NCI-H526 (cell line): ENCODE measurements around the gene EN1.

Experiments used
- DNase-seq, 2 experiments: peaks; one replicate each; lab custom pipeline; 2025; lab: John Stamatoyannopoulos, UW

EN1 gene

DNA sequence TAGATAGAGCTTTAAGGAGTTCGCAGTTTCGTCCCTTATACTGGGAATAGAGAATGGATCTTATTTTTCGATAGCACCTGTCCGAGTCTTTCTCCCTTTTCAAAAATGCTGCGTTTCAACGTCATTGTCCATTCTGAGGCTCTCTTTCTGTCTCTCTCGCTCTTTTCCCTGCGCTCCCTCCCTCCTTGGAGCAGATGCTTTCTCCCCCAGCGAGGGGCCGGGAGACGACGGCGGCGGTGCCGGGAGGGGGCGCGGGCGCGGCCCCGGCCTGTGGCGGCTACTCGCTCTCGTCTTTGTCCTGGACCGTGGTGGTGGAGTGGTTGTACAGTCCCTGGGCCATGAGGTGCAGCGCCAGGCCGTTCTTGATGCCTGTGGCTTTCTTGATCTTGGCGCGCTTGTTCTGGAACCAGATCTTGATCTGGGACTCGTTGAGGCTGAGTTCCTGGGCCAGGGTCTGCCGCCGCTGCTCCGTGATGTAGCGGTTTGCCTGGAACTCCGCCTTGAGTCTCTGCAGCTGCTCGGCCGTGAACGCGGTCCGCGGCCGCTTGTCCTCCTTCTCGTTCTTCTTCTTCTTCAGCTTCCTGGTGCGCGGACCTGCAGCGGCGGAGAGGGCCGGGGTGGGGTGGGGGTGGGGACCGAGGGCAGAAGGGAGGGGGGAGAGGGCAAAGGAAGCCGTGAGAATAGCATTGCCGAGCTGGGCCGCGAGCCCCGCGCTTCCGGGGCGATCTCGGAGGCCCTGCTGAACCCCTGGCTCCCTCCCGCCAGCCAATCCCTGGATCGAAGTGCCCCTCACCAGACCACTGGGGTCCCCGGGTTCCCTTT, 4.6 kb downstream of the EN1 start:
- DNase-seq: peak in 1 of 2 experiments; percentile 52

DNA sequence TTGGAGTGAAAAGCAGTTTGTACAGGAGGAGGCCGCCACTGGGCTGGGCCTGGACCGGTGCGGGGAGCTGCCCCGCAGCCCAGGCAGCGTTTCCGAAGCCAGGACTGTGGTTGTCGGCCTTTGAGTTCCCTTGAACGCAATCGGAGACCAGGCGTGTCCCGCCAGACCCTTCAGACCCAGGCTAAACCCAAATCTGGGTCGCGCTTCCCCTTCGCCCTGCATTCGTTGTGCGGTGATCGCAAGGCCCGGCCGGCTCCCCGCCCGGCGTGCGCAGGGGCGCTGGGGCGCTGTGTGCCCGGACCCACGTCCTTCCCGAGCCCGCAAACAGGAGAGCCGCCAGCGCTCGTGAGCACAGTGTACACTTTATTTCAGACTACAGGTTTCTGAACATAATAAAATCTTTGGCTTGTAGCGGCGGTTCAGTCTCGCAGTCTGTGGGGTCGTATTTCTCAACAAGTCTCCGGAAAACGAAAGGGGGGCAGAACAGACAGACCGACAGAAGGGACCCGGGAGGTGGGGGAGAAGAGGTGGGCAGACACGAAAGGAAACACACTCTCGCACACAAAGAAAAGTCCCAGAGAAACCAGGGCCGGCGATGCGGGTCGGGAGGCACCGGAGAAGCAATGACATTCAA, 5.5 kb downstream of the EN1 start:
- no peak for DNase-seq

DNA sequence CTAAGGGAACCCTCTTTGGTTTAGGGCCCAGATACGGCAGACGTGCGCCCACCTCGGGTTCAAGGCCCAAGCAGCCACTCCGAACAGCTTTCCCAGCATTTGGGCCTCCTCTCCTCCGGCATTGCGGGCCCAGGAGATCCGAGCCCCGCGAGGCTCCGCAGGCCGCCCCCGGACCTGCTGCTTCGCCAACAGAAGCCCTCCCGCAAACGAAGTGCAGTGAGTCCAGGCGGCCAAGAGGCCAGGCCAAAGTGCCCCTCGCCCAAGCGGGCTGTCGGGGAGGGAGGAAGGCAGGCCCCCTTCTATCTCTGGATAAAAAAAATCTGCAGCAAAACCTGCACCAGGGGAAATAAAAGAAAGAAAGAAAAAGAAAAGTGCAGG, 6.0 kb downstream of the EN1 start:
- no peak for DNase-seq

DNA sequence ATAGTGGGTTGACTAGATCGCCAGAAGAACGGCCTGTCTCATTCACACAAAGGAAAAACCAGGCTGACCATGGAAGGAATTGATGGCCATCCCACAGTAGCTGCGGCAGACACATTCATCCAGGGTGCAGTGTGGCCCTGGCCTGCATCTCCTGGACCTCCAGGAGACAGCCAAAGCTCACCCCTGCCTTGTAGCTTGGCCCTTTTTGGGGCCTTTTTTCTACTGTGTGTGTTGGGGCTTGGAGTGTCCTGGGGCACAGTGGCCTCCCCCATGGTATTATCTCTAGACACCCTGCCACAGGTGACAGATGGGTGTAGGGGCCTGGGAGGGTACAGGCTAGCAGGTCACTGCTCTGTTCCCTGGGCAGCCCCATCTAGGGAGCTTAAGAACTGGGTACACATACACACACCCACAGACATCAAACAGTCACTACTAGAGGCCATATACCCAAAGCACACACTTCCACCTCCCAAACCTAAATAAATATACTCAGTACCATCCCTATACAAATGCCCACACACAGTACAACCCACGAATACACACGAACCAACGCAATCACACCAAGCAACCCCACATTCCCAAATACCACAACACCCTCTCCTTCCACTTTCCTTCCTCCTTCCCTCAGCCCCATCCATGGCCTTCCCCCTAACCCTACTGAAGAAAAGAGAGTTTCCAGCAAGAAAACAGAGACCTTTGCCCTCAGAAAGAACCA, 8.6 kb downstream of the EN1 start:
- no peak for DNase-seq

DNA sequence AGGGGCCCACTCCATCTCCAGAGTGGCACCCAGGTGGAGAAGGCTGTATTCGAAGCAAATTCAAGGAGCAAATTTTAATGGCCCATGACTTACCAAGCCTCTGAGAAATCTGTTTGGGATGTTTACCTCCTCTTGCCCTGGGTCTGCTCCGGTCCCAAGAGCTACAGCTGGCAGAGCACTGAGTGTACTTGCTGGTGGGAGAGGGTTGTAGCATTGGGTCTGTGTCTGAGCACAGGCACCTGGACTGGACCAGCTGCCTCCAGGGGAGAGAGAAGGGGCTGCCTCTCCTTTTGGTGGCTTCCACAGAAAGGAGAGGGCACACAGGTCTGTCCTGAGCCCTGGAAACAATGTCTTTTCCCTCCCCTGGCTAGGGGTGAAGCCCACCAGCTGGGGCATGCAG, 9.8 kb downstream of the EN1 start:
- DNase-seq: no peak

DNA sequence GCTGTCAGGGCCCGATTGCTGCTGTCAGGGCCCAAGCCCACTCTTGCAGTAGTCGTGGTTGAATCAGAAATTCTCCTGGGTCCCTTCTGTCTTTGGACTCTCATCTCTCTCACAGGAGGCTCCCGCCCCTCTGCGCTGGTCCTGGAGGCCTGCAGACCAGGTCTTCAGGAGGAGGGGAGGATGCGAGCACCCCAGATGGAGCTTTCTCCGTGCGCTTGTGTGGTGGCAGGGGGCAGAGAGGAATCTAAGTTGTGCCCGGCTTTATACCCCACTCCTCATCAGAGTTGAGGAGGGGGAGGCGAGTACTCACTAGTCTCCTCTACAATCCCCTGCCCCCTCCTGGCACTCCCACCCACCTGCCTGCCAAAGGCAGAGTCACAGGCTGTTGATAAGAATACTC, 10.4 kb downstream of the EN1 start:
- DNase-seq: peak in 1 of 2 experiments; percentile 43

DNA sequence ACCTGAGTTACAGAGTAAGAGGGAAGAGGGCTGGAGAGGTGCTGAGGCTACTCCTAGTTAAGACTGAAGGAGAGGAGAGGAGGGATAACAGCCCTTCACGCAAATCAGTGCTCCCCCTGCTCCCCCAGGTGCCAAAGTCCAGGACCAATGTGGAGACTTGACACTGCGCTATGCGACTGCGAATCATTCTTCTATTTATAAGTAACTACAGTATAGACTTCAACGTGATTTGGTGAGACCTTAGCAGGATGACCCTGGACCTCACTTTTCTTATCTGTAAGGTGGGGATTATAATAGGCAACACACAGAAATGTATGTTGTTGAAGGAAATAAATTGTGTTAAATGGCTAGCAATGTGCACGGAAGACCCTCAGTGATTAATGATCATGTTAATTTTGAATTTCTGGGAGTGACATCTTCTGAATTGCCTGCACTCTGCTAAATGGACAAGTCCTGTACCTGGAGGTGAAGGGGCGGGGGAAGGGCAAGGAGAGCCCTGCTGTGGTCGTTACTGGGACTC, 11.0 kb downstream of the EN1 start:
- DNase-seq: peak in 1 of 2 experiments; percentile 80

DNA sequence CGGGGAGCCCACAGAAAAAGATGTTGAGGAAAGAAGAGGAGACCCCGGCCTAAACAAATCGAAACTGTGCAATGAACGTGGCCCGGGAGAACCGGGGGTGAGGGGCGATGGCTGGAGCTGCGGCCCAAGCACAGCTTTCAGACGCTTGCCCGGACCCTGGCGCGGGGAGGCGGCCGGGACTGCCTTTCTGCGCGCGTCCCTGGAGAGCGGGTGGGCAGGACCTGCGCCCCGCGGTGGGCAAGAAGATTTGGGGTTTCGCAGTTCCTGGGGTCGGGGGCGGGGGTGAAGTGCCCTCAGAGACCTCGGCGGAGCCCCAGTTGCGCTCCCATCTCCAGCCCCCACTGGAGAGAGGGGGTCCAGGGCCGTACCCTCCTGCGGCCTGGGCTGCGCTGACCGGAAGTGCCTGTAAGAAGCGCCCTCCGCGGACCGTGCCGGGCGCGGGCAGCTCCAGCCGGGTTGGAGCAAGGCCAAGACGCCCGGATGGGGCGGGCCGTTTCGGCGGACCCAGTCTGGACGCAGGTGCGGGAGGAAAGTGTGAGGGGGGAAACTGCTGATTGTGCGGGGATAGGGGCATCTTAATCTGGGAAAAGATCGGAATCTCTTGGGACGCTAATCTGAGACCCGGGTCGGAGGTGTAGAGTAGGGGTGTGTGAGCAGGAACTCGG, 11.6 kb downstream of the EN1 start:
- DNase-seq: no peak

DNA sequence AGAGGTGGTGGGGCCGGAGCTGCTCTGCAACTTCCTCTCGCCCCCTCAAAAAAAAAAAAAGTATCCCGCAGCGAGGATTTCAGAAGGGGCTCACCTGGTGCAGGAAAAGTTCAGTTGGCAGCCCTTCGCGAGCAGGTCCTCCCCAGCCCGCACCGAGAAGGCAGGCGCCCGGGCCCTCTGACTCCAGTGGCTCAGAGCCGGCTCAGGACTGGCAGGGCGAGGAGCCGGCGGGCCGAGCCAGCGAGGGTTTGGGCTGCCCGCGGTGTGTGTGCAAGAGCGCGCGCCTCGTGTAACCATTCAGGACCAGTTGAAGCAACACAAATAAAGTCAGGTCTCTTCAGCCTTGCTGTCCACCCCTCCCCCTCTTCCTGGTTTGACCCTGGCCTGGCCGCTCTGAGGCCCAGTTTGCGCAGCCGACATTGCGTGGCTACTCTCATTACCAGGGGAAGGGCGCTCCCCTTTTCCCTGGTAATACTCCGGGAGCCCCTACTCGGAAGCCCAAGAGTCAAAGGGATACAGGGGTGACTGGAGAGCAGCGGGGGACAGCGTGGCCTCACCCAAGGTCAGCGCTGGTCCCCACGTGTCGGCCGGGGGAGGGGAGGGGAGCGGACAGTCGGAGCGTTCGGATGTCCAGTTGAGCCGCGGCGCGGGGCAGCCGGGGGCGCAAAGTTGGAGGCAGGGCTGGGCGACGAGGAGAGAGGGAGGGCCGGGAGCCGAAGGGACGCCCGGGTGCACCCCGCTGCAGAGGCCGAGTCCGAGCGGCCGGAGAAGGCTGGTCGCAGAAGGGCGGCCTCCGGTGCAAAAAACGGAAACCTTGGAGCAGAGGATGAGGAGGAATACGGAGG, 12.3 kb downstream of the EN1 start:
- DNase-seq: peak in 1 of 2 experiments; percentile 57

DNA sequence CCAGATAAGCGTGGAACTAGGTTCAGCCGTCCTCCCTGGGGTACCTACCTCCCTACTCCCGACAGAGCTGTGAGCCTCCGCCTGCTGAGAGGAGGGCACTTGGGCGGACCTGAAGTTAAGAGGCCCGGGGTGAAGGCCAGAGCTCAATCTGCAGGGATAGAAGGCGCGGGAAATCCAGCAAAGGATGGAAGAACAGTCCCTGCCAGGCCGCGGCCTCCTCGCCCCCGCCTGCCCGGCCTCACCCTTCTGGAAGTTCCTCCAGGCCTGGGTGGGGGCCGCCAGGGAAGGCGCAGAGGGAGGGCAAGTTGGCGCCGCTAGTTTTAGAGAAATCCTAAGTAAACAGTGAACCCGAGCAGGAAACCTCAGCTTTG, 13.0 kb downstream of the EN1 start:
- peak in 1 of 2 experiments; percentile 64 for DNase-seq

DNA sequence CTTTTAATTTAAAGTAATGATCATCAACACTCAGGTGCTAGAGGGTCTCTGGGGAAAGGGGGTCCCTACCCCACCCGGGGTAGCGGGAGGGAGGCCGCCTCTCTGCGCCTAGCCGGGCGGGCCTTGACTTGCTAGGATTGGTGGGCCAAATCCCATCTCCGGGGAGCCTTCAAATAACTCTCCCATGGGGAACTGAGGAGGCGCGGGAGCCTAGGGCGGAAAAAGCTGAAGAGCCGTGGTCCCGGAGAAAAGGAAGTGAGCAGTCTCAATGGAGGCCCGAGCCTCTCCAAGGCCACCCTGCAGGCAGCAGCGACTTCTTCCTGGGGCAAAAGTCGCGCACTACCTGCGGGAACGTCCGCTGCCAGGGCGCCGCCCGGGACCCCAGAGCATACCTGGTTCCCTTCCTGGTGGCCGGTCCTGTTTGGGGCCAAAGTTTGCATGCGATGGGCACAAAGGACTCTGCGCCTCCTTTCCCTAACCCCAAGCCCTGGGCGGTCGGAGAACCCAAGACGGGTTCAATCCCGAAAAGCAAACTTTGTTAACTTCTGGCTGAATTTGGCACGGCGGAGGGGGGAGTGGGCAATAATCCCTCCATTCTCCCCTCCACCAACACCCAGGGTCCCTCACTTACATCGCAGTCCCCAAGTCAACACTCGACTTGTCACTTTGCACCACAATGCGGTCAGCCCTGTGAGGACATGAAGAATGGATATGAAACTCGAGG, 13.6 kb downstream of the EN1 start:
- DNase-seq: peak in 1 of 2 experiments; percentile 47

DNA sequence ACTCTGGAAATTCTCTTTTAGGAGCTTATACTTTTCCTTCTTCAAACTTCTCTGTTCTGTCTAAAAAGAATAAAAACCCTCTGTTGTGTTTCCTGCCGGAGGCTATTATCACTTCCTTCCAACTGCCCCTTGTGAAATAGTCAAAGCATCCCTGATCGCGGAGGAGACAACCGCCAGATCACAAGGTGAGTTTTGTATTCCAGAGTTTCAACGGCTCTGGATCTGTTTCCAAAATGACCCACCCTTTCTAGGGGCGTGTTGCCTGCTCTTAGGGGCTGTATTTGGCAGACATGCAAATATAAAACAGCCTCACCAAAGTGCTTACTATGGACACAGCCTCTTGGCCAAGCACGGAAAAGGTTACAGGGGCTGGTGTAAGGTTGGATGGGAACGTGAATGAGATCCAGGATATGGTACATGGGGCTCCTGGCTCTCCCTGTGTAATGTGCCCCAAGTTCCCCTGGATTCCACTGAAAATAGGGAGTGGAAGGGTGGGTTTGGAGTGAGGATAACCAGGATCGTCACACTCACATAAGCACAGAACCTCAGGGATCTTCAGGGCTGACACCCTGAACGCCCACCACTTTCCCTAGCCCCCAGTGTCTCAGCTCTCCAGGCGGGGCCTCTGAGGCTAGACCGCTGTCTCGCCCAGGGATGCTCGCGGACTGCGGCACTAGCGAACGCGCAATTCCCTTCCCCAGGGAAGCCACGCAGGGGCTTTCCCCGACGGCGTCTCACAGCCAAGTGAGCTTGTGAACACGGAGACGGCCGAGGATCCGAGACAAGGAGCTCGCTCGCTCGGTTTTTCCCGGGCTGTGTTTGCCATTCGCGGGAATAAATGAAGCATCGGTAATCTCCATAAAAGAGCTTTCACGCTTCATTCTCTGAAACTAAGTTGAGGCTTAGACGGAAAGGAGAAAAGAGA, 14.4 kb downstream of the EN1 start:
- peak; percentile 97 to 99 for DNase-seq

DNA sequence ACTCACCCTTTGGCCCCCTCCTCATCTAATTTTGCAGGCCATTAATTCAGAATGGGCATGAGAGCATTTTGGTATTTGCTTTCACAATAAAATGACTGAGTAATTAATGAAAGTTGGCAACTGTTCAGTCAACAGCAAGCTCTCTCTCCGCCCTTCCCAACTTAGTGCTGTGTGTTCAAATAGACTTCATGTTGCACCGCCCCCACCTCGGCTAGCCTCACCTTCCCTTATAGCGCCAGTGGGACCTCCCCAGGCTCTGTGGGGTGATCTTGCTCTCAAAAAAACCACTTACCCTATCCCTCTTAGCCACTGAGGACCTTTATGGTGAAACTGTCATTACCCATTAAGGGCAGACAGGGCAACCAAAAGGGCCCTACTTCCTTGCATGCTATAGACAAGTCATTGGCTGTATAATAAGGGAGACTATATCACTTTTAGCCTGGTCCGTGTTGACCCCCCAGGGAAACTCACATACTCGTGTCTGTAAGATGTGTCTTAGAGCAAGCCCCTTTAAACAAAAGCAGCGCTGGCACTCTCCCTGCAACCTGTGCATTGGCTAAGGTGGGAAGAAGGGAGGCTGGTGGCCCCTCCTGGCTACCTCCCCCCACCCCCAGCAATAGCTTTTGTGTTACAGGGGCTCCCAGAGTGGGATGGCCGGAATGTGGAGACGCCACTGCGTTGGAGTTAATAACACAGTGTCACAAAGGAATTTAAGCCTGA, 15.2 kb downstream of the EN1 start:
- peak in 1 of 2 experiments; percentile 60 for DNase-seq

DNA sequence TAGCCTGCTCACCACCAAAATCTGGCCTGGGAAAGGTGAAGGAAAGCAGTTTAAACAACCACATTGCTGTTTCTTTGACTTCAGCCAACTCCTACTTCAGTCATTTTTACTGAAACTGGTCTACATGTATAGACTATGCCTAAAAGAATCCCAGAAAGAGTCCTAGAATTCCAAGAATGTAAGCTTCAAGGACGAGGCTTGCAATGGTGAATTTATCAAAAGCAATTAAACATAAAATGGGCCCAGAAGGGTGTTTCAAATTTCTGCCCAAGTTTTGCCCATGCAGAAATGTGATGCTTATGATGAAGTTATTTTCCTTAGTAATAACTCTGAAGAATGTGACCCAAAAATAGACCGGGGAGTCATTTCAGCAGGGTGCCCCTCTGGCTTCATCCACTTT, 16.6 kb downstream of the EN1 start:
- no peak for DNase-seq

DNA sequence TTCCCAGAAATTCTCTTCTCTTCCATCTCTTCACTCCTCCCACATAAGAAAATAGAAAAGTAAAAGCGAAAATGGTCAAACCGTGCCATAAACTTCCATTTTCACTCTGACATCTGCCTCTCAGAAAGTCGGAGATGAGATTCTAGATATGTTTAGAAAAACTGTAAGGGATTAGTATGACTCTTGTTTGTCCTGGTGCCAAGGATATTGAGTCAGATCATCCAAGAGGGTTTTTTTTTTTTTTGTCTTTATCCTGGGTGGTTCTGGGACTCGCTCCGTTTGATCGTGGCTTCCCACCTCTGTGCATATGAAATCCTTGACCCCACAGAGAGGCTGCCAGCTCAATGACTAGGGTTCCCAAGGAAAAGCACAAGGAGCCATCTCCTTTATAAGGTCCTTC, 17.3 kb downstream of the EN1 start:
- no peak for DNase-seq

DNA sequence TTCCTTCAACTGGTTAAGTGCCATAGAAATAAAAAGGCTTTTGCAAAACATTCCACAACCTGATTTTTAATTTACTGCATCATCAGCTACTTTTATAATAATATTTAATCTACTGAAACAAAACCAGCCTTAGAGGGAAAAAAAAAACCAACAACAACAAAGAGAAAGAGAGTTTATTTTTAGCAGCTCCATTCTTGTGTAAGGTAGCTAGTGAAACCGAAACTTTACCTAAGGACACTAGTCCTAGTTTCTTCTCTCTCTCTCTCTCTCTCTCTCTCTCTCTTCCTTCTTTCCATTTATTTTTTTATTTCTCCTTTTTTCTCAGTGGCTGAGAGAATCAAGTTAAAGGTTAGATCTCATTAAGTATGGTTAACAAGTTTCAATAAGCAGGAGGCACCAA, 21.4 kb downstream of the EN1 start:
- no peak for DNase-seq

DNA sequence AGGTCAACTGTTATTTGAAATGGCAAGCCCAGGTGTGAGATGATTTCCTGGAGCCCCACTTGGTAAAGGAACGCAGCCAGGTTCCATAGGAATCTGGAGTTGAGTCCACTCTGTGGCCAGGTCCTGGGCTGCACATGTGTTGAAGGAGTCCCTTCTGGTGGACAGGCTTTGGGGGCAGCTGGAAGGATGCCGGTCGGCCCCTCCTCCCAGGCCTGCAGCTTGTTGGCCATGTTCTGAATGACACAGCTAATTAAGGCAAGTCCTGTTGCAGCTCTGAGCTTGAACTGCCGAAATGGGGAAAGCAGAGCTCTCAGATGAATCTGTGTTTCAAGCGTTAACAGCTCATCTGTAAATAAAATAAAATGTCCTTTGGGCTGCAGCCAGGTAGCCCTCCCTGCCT, 23.8 kb downstream of the EN1 start:
- no peak for DNase-seq

DNA sequence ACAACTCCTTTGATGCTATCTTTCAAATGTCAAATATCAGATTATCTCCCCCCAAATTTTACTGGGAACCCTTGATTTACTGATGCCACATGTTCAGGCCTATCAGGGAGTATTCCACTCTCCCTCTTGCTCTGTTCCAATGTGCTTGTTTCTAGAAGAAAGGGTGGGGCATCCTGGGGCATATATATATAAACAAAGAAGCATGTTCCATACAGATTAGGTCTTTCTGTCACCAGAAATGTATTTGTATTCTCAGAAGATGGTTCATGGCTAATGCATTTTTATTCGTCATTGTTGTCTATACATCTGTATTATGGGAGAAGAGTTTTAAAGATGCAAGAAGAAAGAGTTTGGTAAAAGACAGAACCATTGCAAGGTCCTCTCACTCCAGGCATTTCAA, 24.9 kb downstream of the EN1 start:
- no peak for DNase-seq

DNA sequence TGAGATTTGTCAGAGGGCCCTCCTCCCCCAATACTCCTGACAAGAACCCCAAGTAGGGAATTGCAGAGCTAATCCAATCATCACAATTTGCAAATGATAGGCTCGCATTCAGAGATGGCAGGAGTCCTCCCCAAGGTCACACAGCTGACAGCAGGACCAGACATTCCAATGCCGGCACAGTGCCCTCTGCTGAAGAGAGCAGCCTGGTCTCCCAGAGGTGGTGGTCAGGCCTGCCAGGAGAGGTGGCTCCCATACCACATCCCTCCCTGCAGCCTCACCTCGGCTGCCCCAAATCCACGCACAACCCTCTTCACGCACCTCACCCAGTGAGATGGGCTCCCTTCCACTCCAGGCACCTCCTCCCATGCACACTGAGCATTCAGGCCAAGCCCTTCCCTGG, 25.4 kb downstream of the EN1 start:
- no peak for DNase-seq
